Measurements from ENCODE around the gene PRCD. TPM values are rescaled to one million over a fixed set of nuclear protein-coding genes. Genes with fewer than 3 reads are reported as not detected.

PRCD gene
- total and polyA plus RNA-seq, 12 donors, result 1.5 to 17.3 (median 2.6) TPM

- no peak for TF ChIP-seq CTCF (IDR thresholded peaks at IDR 0.05)
- WGBS, 2 donors, result 87% methylated on average over 9 of the region's 9 CpGs
- peaks cover 0 to 56% (median 0%) of the 10 kb centered on the region in 7 donors for H3K27me3 ChIP-seq
- no peaks in the 10 kb centered on the region for H3K36me3 ChIP-seq
- peaks cover 30 to 80% (median 47%) of the 10 kb centered on the region in 9 donors for H3K4me1 ChIP-seq
- intact Hi-C loops (cut with DNase I), result no loop called here
- peak overlapping the region in 9 of 10 donors; percentile 71 to 89 (median 85) for H3K27ac ChIP-seq
- H3K9me3 ChIP-seq, result no peaks in the 10 kb centered on the region
- ATAC-seq (no peak), DNase-seq (no peak)
- peak overlapping the region in 7 of 10 donors; percentile 45 to 64 (median 58) for H3K4me3 ChIP-seq
These were observed 788 bp upstream of the PRCD start for GRCh38 chr17:76538941-76539570.

- peaks cover 45 to 84% (median 57%) of the 10 kb centered on the region in 9 donors for H3K4me1 ChIP-seq
- ATAC-seq (peak; percentile 88 to 96 (median 94)), DNase-seq (peak; percentile 90 to 97)
- TF ChIP-seq CTCF (IDR thresholded peaks at IDR 0.05), result peak in 8 of 9 donors; percentile 6 to 47 (median 30)
- H3K27me3 ChIP-seq, result peaks cover 0 to 66% (median 0%) of the 10 kb centered on the region in 7 donors
- peak overlapping the region in 9 of 10 donors; percentile 35 to 53 (median 43) for H3K4me3 ChIP-seq
- H3K36me3 ChIP-seq, result no peaks in the 10 kb centered on the region
- peak overlapping the region; percentile 58 to 85 (median 78) for H3K27ac ChIP-seq
- WGBS, 2 donors, result 5 to 7% methylated on average over 27 of the region's 27 CpGs
- H3K9me3 ChIP-seq, result no peaks in the 10 kb centered on the region
- intact Hi-C loops (cut with DNase I), result loop anchor here in 1 of 10 donors (10.0 kb wide), 1 partner anchor 184 kb away; the partner anchor contains the start of genes JMJD6 and METTL23
These were observed 797 bp downstream of the PRCD start for GRCh38 chr17:76540381-76541300.

GRCh38 chr17:76541739-76542454 lies 2.1 kb downstream of the PRCD start:
- WGBS, 2 donors, result 86 to 92% methylated on average over 10 of the region's 10 CpGs
- peaks cover 46 to 86% (median 65%) of the 10 kb centered on the region in 9 donors for H3K4me1 ChIP-seq
- intact Hi-C loops (cut with DNase I), result loop anchor here in 1 of 10 donors (10.0 kb wide), 1 partner anchor 183 kb away; the partner anchor contains the start of genes JMJD6 and METTL23
- peak overlapping the region in 1 of 10 donors; percentile 82 for H3K27ac ChIP-seq
- H3K27me3 ChIP-seq, result peaks cover 0 to 57% (median 0%) of the 10 kb centered on the region in 7 donors
- TF ChIP-seq CTCF (IDR thresholded peaks at IDR 0.05), result no peak
- DNase-seq (no peak), ATAC-seq (no peak)
- no peaks in the 10 kb centered on the region for H3K9me3 ChIP-seq
- no peak overlapping the region for H3K4me3 ChIP-seq
- no peaks in the 10 kb centered on the region for H3K36me3 ChIP-seq
